GM10248 (cell line): ENCODE data around the gene CEP250.

ENCODE experiments used
- CTCF ChIA-PET: fragments of 300-600 bp; sonication (Branson Sonifier 250); formaldehyde crosslinking; extraction: SDS; loops from one replicate; lab custom pipeline; 2021; ENCODE audit warnings: antibody characterized with exemption; lab: Yijun Ruan, JAX
- POLR2A ChIA-PET: fragments of 350-650 bp; sonication (Branson Sonifier 250); formaldehyde crosslinking; extraction: SDS; loops from one replicate; lab custom pipeline; 2020; ENCODE audit warnings: antibody characterized with exemption; lab: Yijun Ruan, JAX
- DNase-seq: peaks from one replicate; pipeline ENCODE4 v3.0.0; 2012; ENCODE audit errors: extremely low spot score
- TF ChIP-seq, protein P1 (sequence below): IDR thresholded peaks from 2 replicates; pipeline ENCODE4 v1.5.1; 2012; ENCODE audit warnings: mild to moderate bottlenecking, low read depth; ENCODE audit errors: extremely low read depth, missing control alignments, control extremely low read depth

The CEP250 gene

DNA sequence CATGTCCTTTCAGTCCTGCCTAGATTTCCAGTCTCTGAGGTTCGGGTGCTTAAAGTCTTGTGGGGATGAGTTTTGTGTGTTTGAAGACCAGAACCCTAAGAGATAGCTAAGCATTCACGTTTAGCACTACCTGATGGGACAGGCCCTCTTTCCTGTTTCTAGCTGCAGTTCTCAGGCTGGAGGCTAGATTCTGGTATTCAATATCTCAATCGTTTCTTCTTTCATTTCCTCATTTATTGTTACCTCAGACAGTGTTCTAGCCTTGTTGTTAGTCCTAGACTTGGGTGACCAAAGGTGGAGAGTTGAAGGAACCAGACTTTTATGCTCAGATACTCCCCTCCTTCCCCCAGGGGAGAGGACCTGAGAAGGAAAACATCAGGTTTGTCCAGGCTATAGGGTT, 16.8 kb downstream of the CEP250 start:
- no peak for DNase-seq
- POLR2A ChIA-PET, result no interaction called here
- CTCF ChIA-PET, result interaction anchor here (0.9 kb wide), 1 partner anchor 8 kb away, joined by 3 read pairs; no protein-coding TSS in a partner anchor
- TF ChIP-seq, protein P1, sequence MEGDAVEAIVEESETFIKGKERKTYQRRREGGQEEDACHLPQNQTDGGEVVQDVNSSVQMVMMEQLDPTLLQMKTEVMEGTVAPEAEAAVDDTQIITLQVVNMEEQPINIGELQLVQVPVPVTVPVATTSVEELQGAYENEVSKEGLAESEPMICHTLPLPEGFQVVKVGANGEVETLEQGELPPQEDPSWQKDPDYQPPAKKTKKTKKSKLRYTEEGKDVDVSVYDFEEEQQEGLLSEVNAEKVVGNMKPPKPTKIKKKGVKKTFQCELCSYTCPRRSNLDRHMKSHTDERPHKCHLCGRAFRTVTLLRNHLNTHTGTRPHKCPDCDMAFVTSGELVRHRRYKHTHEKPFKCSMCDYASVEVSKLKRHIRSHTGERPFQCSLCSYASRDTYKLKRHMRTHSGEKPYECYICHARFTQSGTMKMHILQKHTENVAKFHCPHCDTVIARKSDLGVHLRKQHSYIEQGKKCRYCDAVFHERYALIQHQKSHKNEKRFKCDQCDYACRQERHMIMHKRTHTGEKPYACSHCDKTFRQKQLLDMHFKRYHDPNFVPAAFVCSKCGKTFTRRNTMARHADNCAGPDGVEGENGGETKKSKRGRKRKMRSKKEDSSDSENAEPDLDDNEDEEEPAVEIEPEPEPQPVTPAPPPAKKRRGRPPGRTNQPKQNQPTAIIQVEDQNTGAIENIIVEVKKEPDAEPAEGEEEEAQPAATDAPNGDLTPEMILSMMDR, result no peak

DNA sequence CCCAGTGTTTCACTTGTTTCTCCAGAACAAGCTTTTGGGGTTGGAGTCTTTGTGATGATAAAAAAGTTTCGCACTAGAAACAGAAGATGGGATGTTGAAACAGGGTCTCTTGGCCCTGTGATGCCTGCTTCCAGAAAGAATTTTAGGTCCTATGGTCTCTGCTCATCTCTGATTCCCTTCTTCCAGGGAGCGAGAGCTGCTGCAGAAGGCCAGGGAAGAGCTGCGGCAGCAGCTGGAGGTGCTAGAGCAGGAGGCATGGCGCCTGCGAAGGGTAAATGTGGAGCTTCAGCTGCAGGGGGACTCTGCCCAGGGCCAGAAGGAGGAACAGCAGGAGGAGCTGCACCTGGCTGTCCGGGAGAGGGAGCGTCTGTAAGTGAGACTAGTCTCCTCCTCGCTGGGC, 18.3 kb downstream of the CEP250 start:
- TF ChIP-seq, protein P1, result no peak
- CTCF ChIA-PET, result interaction anchor here (1.4 to 4.2 kb wide), 4 partner anchors 7 to 34 kb away, joined by 4 to 28 read pairs (median 4); no protein-coding TSS in a partner anchor
- POLR2A ChIA-PET, result interaction anchor here (0.8 kb wide), 1 partner anchor 18 kb away, joined by 4 read pairs; no protein-coding TSS in a partner anchor
- DNase-seq, result no peak

DNA sequence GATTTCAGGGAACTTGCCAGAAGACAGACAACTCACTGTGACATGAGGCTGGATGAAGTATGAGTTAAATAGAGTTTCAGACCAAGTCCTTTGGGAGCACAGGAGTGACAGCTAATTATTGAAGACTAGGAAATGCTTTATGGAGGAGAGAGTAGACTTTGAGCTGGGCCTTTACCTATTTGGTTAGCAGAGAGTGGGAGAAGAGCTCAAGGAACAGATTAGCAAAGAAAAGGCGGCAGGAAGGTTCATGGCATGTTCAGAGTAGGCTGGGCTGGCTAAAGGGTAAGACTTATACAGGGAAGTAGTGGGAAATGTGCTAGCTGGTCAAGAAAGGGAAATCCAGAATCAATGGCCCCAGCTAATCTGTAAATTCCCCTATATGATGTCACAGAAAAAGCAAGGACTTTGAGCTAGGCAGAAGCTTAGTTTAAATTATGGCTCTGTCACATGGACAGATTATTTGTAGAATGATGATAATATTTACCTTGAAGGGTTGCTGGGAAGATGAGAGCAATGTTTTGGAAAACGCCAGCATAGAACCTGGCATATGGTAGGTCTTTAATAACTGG, 19.0 kb downstream of the CEP250 start:
- DNase-seq, result no peak
- TF ChIP-seq, protein P1, result no peak
- CTCF ChIA-PET, result interaction anchor here (0.9 to 4.2 kb wide), 8 partner anchors 8 to 34 kb away, joined by 3 to 28 read pairs (median 4); no protein-coding TSS in a partner anchor
- POLR2A ChIA-PET, result interaction anchor here (0.8 kb wide), 1 partner anchor 17 kb away, joined by 4 read pairs; no protein-coding TSS in a partner anchor

DNA sequence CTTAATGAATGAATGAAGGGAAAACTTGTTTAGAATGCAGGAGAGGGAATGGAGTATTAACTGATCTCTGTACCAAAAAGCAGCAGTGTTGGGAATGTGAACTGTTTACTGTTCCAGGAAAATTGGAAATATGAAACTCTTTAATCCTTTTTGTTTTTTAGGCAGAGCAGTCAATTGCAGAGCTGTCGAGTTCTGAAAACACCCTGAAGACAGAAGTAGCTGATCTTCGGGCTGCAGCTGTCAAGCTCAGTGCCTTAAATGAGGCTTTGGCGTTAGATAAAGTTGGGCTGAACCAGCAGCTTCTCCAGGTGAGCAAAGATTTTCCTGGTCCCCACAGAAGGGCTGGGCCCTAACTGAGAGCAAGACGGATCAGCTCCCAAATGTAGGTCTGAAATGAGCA, 20.9 kb downstream of the CEP250 start:
- TF ChIP-seq, protein P1, result no peak
- POLR2A ChIA-PET, result no interaction called here
- DNase-seq, result no peak
- CTCF ChIA-PET, result interaction anchor here (4.2 kb wide), 1 partner anchor 13 kb away, joined by 28 read pairs; no protein-coding TSS in a partner anchor

DNA sequence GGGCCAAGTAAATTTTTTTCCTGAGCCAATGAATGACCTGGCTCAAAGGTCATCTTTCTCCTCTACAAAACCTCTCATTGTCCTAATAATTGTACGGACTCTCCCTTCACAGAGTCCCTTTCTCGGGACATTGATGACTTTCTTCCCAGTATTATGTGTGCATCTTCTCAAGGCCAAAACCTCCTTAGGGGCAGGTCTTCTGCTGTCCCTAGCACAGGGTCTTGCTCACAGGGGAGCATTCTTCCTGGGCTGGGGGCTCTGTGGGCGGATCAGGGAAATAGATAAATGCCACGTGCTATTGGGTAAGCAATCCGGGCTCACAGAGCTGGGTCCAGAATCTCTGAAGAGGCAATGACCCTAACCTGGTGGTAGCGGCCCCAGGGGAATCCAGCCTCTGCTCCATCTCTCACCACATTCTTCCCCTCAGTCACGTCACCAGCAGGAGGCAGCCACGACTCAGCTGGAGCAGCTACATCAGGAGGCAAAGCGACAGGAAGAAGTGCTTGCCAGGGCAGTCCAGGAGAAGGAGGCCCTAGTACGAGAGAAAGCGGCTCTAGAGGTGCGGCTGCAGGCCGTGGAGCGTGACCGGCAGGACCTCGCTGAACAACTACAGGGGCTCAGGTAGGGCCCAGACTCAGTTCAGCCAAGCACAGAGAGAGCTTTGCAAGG, 23.5 kb downstream of the CEP250 start:
- DNase-seq, result no peak
- POLR2A ChIA-PET, result no interaction called here

DNA sequence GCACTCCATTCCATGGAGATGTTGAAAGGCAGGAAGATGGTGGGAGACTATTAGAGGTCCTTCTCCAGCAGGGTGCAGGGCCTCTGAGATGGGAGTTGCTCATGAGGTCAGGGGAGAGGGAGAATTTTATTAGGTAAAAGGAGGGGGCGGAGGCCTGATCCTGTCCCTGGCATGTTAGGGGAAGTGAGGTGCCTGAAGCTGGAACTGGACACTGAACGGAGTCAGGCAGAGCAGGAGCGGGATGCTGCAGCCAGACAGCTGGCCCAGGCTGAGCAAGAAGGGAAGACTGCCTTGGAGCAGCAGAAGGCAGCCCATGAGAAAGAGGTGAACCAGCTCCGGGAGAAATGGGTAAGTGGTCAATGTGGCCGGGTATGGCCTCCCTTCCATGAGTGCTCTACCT, 24.4 kb downstream of the CEP250 start:
- ChIA-PET POLR2A (no interaction called here), CTCF (interaction anchor here (0.9 to 2.5 kb wide), 5 partner anchors 11 to 18 kb away, joined by 4 to 15 read pairs (median 6); no protein-coding TSS in a partner anchor)
- DNase-seq, result no peak
- TF ChIP-seq, protein P1, result no peak

More for the DNA sequence above, 23.5 kb downstream of the CEP250 start:
- CTCF ChIA-PET, result interaction anchor here (0.7 to 2.5 kb wide), 7 partner anchors 12 to 19 kb away, joined by 3 to 15 read pairs (median 4); no protein-coding TSS in a partner anchor
- TF ChIP-seq, protein P1, result peak; percentile 22
